ENCODE measurements around the gene HS3ST3B1. TPM values are rescaled to one million over a fixed set of nuclear protein-coding genes. Genes with fewer than 3 reads are reported as not detected.

Gene HS3ST3B1
- total and polyA plus RNA-seq, 8 donors: 1.9 to 6.7 (median 2.6) TPM

GRCh38 chr17:14331982-14332298, 31.1 kb downstream of the HS3ST3B1 start:
- Histone ChIP-seq H3K27ac (no peak overlapping the region), H3K9me3 (no peaks in the 10 kb centered on the region), H3K4me1 (peaks cover 0 to 26% of the 10 kb centered on the region in 2 donors), H3K27me3 (no peaks in the 10 kb centered on the region), H3K36me3 (no peaks in the 10 kb centered on the region), H3K4me3 (no peak overlapping the region)
- intact Hi-C loops (cut with DNase I): no loop called here
- DNase-seq (no peak), ATAC-seq (no peak)
- no peak for TF ChIP-seq CTCF (IDR thresholded peaks at IDR 0.05)

GRCh38 chr17:14332331-14332730, 31.4 kb downstream of the HS3ST3B1 start:
- no peaks in the 10 kb centered on the region for H3K9me3 ChIP-seq
- no peak overlapping the region for H3K27ac ChIP-seq
- DNase-seq: no peak
- no peak for ATAC-seq
- intact Hi-C loops (cut with DNase I): no loop called here
- no peak for TF ChIP-seq CTCF (IDR thresholded peaks at IDR 0.05)
- H3K4me3 ChIP-seq: no peak overlapping the region
- no peaks in the 10 kb centered on the region for H3K27me3 ChIP-seq
- H3K36me3 ChIP-seq: no peaks in the 10 kb centered on the region
- peaks cover 0 to 26% of the 10 kb centered on the region in 2 donors for H3K4me1 ChIP-seq

- Histone ChIP-seq H3K27me3 (no peaks in the 10 kb centered on the region), H3K27ac (no peak overlapping the region), H3K4me1 (peaks cover 0 to 26% of the 10 kb centered on the region in 2 donors), H3K9me3 (no peaks in the 10 kb centered on the region), H3K4me3 (no peak overlapping the region), H3K36me3 (no peaks in the 10 kb centered on the region)
- no peak for TF ChIP-seq CTCF (IDR thresholded peaks at IDR 0.05)
- intact Hi-C loops (cut with DNase I): no loop called here
- DNase-seq: no peak
- no peak for ATAC-seq
Observed at GRCh38 chr17:14333506-14333905, 32.6 kb downstream of the HS3ST3B1 start.

GRCh38 chr17:14334276-14334840, 33.5 kb downstream of the HS3ST3B1 start:
- H3K4me1 ChIP-seq: peaks cover 0 to 26% of the 10 kb centered on the region in 2 donors
- intact Hi-C loops (cut with DNase I): no loop called here
- DNase-seq (no peak), ATAC-seq (no peak)
- no peaks in the 10 kb centered on the region for H3K36me3 ChIP-seq
- H3K27ac ChIP-seq: no peak overlapping the region
- no peaks in the 10 kb centered on the region for H3K27me3 ChIP-seq
- no peak overlapping the region for H3K4me3 ChIP-seq
- TF ChIP-seq CTCF (IDR thresholded peaks at IDR 0.05): no peak
- no peaks in the 10 kb centered on the region for H3K9me3 ChIP-seq

- DNase-seq: no peak
- no peak overlapping the region for H3K4me3 ChIP-seq
- H3K27ac ChIP-seq: no peak overlapping the region
- no peaks in the 10 kb centered on the region for H3K27me3 ChIP-seq
- ATAC-seq: no peak
- no peak for TF ChIP-seq CTCF (IDR thresholded peaks at IDR 0.05)
- H3K9me3 ChIP-seq: no peaks in the 10 kb centered on the region
- intact Hi-C loops (cut with DNase I): no loop called here
- H3K4me1 ChIP-seq: peaks cover 0 to 26% of the 10 kb centered on the region in 2 donors
- H3K36me3 ChIP-seq: no peaks in the 10 kb centered on the region
Observed at GRCh38 chr17:14334919-14335318, 34.0 kb downstream of the HS3ST3B1 start.

Measured in left lung (tissue), 10 donors.